Activated B cell treated with CpG ODN at 0.5 μM for 24 hours (primary cell): ENCODE measurements around the gene CACNG5. TPM values are rescaled to one million over a fixed set of nuclear protein-coding genes. Genes with fewer than 3 reads are reported as not detected.

Source experiments
- ATAC-seq: fragments of 200-7000 bp; cut with Tn5 transposase; one replicate; pipeline ENCODE4 v1.10.0; 2021; ENCODE audit warnings: low read depth, mild to moderate bottlenecking, moderate library complexity
- CTCF ChIA-PET: fragments of 350-600 bp; sonication (Branson Sonifier 250); formaldehyde crosslinking; loops from one replicate; lab custom pipeline; 2021; ENCODE audit warnings: antibody characterized with exemption; lab: Charles Lee
- POLR2A ChIA-PET: fragments of 350-600 bp; sonication (Branson Sonifier 250); formaldehyde crosslinking; loops from one replicate; lab custom pipeline; 2021; ENCODE audit warnings: antibody characterized with exemption; lab: Charles Lee
- DNase-seq: peaks from one replicate; pipeline ENCODE4 v3.0.0; 2022
- H3K27ac Mint-ChIP-seq: one replicate; pipeline ENCODE4 v1.8.0; 2020; ENCODE audit warnings: mixed read lengths
- H3K27me3 Mint-ChIP-seq: one replicate; pipeline ENCODE4 v1.8.0; 2021; ENCODE audit warnings: mixed read lengths
- H3K36me3 Mint-ChIP-seq: one replicate; pipeline ENCODE4 v1.8.0; 2021; ENCODE audit warnings: low read depth, mixed read lengths
- H3K4me1 Mint-ChIP-seq: one replicate; pipeline ENCODE4 v1.8.0; 2021; ENCODE audit warnings: mixed read lengths
- H3K4me3 Mint-ChIP-seq: one replicate; pipeline ENCODE4 v1.8.0; 2020; ENCODE audit warnings: mild to moderate bottlenecking, mixed read lengths
- H3K9me3 Mint-ChIP-seq: one replicate; pipeline ENCODE4 v1.8.0; 2020; ENCODE audit warnings: mixed read lengths
- CTCF ChIP-seq: fragments of 200-600 bp; IDR thresholded peaks from one replicate; pipeline ENCODE4 v1.8.0; 2022; ENCODE audit warnings: antibody characterized with exemption, mild to moderate bottlenecking
- intact Hi-C: fragments of 100-400 bp; cut with micrococcal nuclease; formaldehyde crosslinking; loops from one replicate; pipeline ENCODE4 v1.15.1; 2024
- total RNA-seq: library from RNA; stranded (reverse); gene quantifications from 2 replicates; pipeline ENCODE4 v1.2.3, GENCODE V29; 2022

CACNG5 gene
- total RNA-seq, 1 donor from 2014 or later = not detected

GRCh38 chr17:66916946-66917345, 82.0 kb downstream of the CACNG5 start:
- Mint-ChIP-seq H3K4me3 (no peak overlapping the region), H3K27ac (no peak overlapping the region), H3K27me3 (peaks cover 15% of the 10 kb centered on the region), H3K9me3 (peaks cover 11% of the 10 kb centered on the region), H3K4me1 (no peaks in the 10 kb centered on the region), H3K36me3 (no peaks in the 10 kb centered on the region)
- ATAC-seq (no peak), DNase-seq (no peak)
- ChIA-PET CTCF (no interaction called here), POLR2A (no interaction called here)
- intact Hi-C loops = no loop called here
- TF ChIP-seq CTCF = no peak

- H3K27ac Mint-ChIP-seq = no peak overlapping the region
- no peak overlapping the region for H3K4me3 Mint-ChIP-seq
- ChIA-PET CTCF (no interaction called here), POLR2A (no interaction called here)
- H3K9me3 Mint-ChIP-seq = peaks cover 11% of the 10 kb centered on the region
- H3K27me3 Mint-ChIP-seq = peaks cover 15% of the 10 kb centered on the region
- intact Hi-C loops = no loop called here
- TF ChIP-seq CTCF = no peak
- no peaks in the 10 kb centered on the region for H3K36me3 Mint-ChIP-seq
- no peaks in the 10 kb centered on the region for H3K4me1 Mint-ChIP-seq
- no peak for ATAC-seq
- DNase-seq = no peak
Measured at GRCh38 chr17:66918896-66919295, 84.0 kb downstream of the CACNG5 start.

- DNase-seq = no peak
- Mint-ChIP-seq H3K4me3 (no peak overlapping the region), H3K4me1 (no peaks in the 10 kb centered on the region), H3K36me3 (no peaks in the 10 kb centered on the region), H3K9me3 (peaks cover 11% of the 10 kb centered on the region), H3K27me3 (peaks cover 13% of the 10 kb centered on the region), H3K27ac (no peak overlapping the region)
- intact Hi-C loops = no loop called here
- no peak for ATAC-seq
- POLR2A ChIA-PET = no interaction called here
- no peak for TF ChIP-seq CTCF
- CTCF ChIA-PET = no interaction called here
Measured at GRCh38 chr17:66920435-66920834, 85.5 kb downstream of the CACNG5 start.

GRCh38 chr17:66920950-66921349, 86.0 kb downstream of the CACNG5 start:
- Mint-ChIP-seq H3K4me1 (no peaks in the 10 kb centered on the region), H3K27ac (no peak overlapping the region)
- CTCF ChIA-PET = no interaction called here

GRCh38 chr17:66923886-66924285, 89.0 kb downstream of the CACNG5 start:
- Mint-ChIP-seq H3K4me3 (no peak overlapping the region), H3K27me3 (peaks cover 9% of the 10 kb centered on the region), H3K9me3 (peaks cover 4% of the 10 kb centered on the region), H3K4me1 (no peaks in the 10 kb centered on the region), H3K27ac (no peak overlapping the region), H3K36me3 (no peaks in the 10 kb centered on the region)
- ATAC-seq = no peak
- CTCF ChIA-PET = no interaction called here
- POLR2A ChIA-PET = no interaction called here
- TF ChIP-seq CTCF = no peak
- DNase-seq = no peak
- intact Hi-C loops = no loop called here

More at GRCh38 chr17:66920950-66921349, 86.0 kb downstream of the CACNG5 start:
- Mint-ChIP-seq H3K4me3 (no peak overlapping the region), H3K36me3 (no peaks in the 10 kb centered on the region), H3K9me3 (peaks cover 11% of the 10 kb centered on the region), H3K27me3 (peaks cover 12% of the 10 kb centered on the region)
- intact Hi-C loops = no loop called here
- TF ChIP-seq CTCF = no peak
- no peak for ATAC-seq
- no peak for DNase-seq
- POLR2A ChIA-PET = no interaction called here
